GM21423 (cell line): ENCODE measurements around the gene SLC9C1.
"Not testable (repeated sequence)": the region's sequence is repeated elsewhere in the genome, so short reads cannot be mapped to it uniquely, and the experiment has no call there.

Experiments
- ATAC-seq: cut with Tn5 transposase; IDR thresholded peaks from one replicate; pipeline ENCODE4 v1.9.1; 2021; ENCODE audit warnings: mild to moderate bottlenecking, moderate library complexity; ENCODE audit not compliant: unreplicated experiment

SLC9C1 gene

DNA sequence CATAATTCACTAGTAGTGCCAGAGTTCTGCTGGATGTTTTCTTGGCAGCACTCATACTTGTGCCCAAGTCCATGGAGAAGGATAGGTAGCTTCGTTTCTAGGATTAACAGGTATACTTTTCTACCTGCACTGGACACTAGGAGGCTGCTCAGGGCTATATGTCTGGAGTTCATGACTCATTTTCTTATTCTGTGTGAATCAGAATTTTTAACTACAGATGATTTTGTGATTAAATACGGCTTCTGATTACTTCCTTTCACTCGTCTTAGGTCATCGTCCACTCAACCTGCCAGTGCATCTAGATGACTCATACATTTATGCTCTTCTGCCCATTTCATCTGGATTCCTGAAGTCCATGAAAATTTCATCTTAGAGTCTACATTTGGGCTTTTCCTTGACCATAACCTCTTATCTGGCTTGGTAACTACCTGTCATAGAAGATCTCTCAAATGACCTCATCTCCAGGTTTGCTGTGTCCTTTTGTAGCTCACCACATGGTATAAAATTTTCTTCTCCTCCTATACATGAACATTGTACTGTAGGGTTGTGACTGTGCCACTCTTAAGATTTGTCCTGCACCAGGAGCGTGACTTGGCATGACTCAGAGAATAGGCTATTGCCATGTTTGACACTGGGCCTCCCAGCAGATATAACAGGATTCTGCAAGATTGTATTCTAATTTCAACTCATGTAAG lies 94.2 kb downstream of the SLC9C1 start:
- ATAC-seq: no peak

DNA sequence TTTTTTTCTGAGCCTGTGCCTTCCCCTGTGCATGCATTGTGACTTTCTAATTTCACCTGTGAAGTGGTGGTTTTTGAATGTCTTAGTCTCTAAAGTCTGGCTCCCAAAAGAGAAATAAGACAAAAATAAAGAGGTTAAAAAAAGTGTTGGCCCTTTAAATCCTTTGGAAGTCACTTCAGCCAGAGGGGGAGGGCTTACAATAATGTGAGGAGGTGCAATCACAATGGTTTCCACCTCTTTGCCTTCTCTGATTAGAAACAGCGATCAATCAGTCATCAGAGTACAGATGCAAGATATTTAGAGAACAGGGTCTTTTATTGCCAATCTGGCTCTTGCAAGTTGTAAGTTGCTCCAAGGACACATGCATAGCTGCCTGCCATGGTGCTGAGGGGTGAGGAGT lies 96.9 kb downstream of the SLC9C1 start:
- no peak for ATAC-seq

DNA sequence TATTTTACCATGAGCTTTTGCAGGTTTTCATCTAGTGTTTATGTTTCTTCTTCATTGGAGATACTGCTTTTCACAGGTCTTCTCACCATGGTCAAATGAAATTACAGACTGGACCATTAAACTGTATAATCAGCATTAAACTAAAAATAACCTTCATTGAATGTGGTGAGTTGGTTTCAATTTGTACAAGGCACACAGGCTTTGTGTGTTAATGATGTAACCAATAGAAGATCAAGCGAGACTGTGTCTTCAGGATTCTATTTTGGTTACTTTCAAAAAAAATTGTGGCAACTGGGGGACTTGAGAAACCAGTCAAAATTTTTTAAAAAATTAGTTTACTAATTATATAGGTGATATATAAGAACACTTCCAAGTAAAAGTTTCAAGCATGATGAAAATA lies 106.7 kb downstream of the SLC9C1 start:
- no peak for ATAC-seq

DNA sequence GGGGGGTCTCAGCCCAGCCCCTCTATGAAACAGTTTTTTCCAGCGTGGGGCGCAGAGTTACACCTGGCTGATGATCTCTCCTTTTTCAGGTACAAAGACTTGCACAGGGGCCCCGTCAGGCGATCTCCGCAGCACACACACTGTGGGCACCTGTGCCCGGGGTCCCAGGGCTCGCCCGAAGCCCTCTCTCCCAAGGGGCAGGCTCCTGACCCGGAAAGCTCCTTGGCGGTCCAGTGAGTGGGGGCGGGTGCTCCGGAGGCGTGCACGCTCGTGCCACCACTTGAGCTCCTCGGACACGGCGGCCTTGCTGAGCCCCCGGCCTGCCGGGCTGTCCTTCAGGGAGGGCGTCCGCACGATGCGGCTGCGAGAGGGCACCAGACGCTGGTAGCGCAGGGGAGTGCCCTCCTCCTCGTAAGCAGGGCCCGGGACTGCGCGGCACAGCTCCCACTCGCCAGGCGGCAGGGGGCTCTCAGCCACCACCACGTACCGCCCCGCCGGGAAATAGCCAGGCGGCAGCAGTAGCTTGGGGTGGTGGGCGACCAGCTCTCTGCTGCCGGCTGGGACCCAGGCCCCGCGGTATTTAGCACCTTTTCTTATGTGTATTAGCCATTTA lies 108.5 kb downstream of the SLC9C1 start:
- ATAC-seq: not testable (repeated sequence)

DNA sequence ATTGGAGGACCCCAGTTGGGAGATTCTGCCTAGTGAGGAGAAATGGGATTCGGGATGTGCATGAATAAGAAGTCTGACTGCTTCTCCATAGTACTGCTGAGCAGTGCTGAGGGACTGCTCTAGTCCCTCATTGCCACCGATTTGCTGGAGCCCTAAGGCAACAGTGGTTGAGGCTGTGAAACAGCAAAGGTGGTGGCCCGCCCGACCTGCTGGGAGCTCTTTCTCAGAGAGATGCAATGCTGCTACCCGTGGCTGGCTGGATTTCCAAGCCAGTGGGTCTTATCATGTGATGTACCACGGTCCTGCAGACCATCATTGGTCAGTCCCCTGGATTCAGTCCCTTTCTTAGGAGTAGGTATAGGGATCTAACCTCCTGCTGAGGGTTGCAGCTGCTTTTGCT lies 118.4 kb downstream of the SLC9C1 start:
- ATAC-seq: no peak

DNA sequence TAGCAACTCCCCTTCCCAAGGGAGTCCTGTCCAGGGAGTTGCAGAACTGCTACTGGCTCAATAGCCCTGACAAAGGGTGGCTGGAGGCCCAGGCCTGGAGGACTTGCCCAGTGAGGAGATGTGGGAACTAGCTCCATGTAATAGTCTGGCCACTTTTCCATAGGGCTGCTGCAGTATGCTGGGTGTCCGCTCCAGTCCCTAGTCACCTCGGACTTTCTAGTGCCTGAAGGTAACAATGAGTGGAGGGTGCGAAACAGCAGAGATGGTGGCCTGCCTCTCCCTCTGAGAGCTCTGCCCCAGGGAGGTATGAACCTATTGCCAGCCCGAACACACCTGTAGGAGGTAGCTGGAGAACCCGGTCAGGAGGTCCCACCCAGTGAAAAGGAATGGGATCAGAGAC lies 119.0 kb downstream of the SLC9C1 start:
- no peak for ATAC-seq

DNA sequence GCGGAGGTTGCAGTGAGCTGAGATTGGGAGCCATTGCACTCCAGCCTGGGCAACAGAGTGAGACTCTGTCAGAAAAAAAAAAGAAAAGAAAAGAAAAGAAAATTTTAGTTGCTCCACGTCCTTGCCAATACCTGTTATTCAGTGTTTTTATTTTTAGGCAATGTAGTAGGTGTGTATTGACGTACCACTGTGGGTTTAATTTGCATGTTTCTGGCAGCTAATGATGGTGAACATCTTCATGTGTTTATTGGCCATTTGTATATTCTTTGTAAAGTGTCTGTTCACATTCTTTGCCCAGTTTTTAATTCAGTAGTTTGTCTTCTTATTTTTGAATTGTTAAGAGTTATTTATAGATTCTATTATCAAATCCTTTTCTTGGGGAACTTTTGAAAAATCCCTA lies 122.9 kb downstream of the SLC9C1 start:
- no peak for ATAC-seq

DNA sequence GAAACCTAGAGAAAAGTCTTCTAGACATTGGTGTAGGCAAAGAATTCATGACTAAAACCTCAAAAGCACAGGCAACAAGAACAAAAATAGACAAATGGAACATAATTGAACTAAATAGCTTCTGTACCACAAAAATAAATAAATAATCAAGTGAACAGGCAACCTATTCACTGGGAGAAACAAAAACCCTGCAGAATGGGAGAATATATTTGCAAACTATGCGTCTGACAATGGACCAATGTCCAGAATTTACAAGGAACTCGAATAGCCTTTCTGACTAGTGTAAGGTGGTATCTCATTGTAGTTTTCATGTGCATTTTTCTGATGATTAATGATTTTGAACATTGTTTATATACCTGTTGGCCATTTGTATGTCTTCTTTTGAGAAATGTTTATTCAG lies 124.0 kb downstream of the SLC9C1 start:
- ATAC-seq: no peak

DNA sequence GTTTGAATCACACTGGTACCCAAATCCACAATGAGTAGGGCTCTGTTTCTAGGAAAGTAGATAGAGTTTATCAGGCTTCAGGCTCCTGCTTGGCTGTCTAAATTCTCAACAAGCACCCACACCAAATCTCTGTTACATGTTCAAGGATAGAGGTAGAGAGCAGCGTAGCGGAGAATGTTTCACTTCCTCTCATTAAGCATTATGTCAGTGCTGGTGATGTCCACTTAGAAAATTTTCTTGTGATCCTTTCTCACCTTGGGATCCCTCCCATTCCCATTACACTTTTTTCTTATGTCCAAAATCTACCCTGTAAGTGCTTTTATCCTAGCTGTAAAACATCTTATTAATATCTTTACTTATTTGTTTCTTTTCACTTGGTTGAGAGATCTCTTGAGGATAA lies 126.3 kb downstream of the SLC9C1 start:
- ATAC-seq: peak; percentile 70

DNA sequence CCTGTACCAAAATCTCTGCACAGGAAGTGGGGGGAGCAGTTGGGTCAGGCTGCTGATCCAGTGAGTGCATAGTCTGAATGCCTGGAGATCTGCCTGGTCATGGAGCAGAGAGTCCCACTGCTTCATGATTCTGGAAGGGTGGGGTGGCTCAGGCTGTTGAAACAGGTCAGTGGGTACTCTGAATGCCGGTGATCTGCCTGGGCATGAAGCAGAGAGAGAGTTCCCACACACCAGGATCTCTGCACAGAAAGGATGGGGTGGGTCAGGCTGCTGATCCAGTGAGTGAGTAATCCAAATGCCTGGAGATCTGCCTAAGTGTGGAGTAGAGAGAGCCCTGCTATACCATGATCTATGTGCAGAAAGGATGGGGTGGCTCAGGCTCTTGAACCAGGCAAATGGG lies 144.9 kb downstream of the SLC9C1 start:
- no peak for ATAC-seq

DNA sequence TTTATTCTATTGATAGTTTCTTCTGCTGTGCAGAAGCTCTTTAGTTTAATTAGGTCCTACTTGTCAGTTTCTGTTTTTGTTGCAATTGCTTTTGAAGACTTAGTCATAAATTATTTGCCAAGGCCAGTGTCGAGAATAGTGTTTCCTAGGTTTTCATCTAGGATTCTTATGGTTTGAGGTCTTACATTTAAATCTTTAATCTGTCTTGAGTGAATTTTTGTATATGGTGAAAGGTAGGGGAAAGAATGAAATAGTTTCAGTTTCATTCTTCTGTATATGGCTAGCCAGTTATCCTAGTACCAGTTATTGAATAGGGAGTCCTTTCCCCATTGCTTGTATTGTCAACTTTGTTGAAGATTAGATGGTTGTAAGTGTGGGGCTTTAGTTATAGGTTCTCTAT lies 150.3 kb downstream of the SLC9C1 start:
- no peak for ATAC-seq

DNA sequence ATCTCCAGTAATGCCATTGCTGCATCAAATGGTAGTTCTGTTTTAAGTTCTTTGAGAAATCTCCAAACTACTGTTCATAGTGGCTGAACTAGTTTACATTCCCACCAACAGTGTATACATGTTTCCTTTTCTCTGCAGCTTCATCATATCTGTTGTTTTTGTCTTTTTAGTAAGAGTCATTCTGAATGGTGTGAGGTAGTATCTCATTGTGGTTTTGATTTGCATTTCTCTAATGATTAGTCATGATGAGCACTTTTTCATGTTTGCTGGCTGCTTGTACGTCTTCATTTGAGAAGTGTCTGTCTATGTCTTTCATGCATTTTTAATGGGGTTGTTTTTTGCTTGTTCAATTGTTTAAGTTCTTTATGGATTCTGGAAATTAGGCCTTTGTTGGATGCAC lies 150.8 kb downstream of the SLC9C1 start:
- ATAC-seq: no peak

DNA sequence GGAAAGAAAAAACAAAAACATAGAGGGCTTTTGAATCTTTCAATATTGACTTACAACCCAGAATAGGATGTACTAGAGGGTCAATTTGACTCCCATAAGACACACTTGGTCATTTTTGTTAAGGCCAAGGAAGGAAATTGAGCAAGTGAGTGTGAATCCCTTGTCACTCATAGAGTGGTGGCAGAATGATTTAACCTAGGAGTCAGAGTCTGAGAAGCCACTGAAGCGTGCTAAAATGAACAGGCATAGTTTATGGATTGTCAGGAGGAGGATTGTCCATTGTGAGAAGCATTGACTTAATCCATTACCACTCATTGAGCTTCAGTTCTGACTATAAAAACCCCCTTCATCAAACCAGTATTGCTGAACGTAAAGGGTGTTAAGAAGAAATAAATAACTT lies 152.7 kb downstream of the SLC9C1 start:
- no peak for ATAC-seq

DNA sequence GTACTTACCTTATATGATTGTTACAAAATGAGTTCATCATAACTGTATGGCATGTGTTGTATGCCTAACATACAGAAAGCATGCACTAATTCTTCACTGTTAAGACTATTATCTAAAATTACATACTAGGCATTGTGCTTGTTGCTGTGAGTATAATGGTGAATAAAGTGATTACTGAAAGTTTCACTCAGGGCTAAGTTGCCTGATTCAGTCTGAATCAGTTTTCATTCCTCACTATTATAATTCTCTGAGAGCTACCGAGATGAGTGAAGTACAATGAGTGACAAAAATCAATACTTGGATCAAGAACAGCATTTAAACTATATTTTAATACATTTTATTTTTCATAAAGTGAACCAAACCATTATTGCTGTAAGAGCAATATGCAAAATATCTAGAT lies 153.4 kb downstream of the SLC9C1 start:
- ATAC-seq: no peak

DNA sequence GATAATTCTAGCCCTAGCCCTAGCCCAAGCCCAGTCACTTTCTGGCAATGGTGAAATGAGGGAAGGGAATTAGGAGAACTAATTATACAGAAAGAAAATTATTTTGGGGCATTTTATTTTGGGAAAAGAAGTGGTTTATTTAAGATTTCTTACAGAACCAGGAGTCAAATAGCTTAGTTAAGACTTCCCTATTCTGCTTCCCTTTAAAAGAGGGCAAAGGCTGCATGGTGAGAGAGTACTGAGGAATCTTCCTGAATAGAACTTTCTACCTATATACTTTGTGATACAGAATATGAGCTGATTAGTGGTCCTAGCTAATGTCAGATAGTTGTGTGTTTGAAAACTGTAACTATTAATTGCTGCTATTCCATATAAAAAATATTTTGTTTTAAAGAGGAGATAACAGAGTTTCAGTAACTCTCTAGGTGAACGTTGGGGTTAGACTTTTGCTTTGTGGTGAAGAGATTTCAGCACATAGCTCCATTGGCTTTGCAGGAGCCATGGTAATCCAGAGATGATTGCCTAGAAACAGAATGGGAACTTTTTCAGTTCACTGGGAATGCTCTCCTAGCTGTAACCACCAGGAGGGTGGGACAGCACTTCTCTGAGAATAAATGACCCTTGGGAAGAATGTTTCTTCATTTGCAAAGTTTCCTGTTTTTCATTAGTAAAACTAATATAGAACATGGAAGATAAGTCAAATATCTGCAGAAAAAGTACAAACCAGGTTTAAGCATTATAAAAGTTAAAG lies 155.6 kb downstream of the SLC9C1 start:
- no peak for ATAC-seq

DNA sequence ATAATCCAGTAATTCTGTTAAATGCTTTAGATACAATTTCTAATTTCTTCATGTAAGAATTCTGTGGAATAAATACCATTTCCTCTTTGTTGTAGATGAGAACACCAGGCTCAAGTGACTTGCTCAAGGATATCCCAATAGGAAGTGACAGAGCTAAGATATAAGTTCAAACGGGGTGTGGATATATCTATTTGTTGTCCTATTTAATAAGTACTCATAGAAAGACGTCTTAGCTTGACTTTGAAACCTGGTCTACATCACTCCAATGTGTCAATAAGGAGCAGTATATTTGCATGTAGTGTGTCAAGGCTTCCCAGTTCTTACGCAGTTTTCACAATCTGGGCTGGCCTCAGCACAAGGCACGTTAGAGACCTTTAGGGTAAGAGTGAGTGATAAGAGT lies 156.2 kb downstream of the SLC9C1 start:
- no peak for ATAC-seq

DNA sequence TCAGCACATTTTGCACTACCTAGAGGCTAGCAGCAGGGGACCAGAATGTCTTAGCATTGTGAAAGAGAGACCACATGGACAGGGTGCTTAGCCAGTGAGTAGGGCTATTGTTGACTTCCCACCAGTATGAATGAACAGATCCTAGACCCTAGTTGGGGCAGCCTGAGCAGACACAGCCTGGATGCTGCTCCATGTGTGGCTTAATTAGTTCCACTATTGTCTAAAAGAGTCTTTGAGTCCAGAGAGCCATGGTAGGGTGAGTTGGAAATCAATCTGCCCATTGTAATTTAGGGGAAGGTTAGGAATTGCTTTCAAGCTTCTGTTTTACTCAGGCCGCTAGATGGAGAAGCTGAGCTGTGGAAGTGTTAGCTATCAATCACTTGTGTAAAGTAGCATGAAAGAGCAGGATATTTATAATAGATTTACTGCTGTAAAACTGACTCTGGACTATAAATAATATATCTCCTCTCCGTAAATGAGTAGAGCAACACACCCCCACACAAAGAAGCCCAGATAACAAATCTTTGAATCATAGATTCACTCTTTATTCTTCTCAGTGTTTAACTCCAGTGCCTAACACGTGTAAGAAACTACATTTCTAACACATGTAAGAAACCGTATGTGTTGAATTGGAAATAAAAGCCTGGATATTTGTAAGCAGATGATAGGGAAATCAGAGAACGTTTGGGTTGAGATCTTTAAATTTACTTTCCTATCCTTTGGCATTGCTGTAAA lies 156.9 kb downstream of the SLC9C1 start:
- ATAC-seq: no peak

DNA sequence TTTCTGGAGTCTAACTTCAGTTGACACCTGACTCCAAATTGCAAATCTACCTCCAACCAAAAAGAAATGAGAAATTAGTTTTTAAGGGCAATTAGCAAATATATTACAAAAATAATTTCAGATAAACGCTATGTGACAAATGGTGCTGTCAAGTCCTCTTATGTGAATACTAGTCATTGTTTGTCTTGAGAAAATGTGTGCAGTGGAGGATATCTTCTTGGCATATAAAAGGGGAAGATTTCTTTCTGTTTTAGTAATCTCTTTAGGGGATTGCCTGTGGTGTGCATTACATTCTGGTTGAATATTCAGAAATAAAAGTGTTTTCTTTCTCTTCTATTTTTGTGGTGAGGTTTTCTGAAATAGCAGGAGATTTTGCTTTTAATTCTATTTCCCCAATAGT lies 158.0 kb downstream of the SLC9C1 start:
- ATAC-seq: no peak

DNA sequence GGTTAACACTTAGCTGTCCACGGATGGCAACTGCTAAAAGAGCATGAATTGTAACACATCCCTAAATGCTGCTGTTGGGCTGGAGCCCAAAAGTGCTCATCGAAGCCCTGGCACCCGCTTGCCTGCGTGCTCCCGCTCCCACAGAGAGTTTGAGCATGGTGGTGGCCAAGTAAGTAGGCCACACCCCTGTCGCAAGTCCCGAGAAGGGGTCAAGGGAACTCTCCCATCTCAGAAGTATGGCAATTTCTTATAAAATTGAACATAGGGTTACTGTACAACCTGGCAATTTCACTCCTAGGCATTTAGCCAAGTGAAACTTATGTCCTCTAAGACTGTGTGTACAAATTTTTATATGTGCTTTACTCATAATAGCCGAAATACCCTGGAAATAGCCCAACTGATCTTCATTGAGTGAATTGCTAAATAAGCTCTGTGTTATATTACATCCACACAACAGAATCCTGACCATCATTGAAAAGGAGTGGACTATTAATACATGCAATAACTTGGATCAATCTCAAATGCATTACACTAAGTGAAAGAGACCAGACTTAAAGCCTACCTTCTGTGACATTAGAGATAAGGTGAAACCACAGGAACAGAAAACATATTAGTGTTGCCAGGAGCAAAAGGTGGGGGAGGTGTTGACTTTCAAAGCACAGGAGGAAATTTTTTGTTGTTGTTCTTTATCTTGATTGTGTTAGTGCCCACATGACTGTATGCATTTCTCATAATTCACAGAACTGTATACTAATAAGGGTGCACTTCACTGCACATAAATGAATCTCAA lies 159.5 kb downstream of the SLC9C1 start:
- no peak for ATAC-seq

DNA sequence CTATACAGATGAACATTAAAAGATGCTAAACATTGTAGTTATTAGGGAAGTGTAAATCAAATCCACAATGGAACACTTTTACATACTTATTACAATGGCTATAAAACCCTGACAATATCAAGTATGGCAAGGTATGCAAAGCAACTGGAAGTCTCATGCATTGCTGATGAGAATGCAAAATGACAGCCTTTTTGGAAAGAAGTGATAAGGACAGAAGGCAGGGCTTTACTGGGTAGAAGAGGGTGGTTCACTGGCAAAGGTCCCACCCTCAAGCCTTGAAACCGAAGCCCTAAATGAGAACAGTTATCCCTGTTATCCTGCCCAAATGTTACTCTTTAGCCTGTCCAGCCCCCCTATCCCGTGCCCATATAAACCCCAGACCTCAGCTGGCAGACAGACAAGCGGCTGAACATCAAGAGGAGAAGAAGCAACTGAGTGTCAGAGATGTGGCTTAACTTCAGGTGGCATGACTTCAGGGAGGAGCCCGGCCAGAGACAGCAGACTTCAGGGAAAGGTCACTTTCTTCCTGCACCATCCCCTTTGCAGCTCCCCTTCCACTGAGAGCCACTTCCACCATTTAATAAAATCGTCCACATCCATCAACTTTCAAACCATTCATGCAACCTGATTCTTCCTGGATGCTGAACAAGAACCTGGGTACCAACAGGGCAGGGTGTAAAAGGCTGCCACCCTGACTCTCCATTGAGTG lies 160.2 kb downstream of the SLC9C1 start:
- no peak for ATAC-seq
